Activated CD8-positive, alpha-beta memory T cell treated with anti-CD3 and anti-CD28 coated beads, Interleukin-2, amount 50 U/mL, for 48 hours (primary cell): ENCODE measurements around the gene SGK1.

Source experiments
- DNase-seq: peaks from one replicate; pipeline ENCODE4 v3.0.0-alpha.2; 2020

SGK1 gene

GRCh38 chr6:134165561-134166201, 152.2 kb downstream of the SGK1 start:
- DNase-seq, result no peak

GRCh38 chr6:134164300-134164699, 153.6 kb downstream of the SGK1 start:
- no peak for DNase-seq

- no peak for DNase-seq
Observed at GRCh38 chr6:134162932-134163331, 155.0 kb downstream of the SGK1 start.

DNA sequence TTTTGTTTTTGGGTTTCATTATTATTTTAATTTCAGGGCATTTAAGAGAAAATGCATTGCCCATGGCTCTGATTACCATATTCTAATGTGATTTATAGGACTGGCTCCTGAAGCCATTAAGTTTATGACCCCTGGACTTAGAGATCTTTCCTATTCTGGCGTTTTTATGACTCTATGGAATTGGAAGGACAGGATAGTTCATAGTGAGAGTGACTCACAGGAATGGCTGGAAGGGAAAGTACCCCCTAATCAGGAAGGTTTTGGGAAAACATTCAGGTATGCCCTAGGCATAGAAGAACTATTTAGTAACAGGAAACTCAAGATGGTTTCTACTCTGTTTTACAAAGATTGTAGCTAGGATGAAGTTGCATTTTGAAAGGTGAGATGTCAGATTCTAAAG, 156.9 kb downstream of the SGK1 start:
- no peak for DNase-seq

DNA sequence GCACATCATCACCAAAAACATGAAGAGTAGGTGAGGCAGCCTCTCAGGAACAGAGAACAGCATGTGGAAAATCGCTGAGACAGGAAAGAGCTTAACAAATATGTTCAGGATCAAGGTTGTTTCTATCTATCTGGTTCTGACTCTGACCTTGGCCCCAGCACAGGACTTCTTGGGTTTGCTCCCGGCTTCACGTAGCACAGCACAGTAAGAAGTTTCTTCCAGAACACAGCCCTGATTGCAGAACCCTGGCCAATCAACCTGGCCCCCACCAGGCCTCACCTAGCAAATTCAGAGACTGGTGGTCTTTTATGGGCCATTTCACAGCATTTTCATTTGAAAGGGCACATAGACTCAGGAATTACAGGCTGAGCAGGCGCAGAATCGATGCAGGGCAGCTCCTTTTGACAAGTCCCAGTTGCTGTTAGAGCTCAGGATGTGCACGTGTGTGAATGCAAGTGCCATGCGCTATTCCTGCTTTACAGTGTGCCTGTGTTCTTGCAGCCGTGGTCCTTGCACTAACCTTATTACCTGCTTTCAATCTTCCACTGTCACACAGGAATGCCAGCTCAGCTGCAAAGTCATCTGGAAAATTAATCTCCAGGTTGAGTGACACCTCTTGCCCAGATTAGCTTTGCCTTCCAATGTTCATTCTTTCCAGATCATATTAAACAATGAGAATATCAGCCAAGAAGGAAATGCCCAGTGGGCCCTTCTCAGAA, 165.0 kb downstream of the SGK1 start:
- no peak for DNase-seq

DNA sequence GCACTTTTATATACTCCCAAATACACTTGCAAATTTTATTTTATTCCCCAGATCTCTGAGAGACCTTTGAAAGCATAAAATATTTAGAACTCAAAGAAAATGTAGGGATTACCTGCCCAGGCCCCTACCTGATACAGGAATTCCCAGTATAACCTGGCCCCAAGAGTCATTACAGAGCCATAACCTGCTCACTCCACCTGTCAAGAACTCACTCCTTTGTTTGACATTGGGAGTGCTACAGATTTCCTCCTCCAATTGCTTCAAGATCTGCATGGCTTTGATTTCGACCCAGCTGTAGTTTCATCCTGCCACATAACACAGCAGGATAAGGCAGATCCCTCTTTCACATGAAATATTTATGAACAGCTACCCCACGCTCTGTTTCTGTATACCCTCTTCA, 169.3 kb downstream of the SGK1 start:
- no peak for DNase-seq

DNA sequence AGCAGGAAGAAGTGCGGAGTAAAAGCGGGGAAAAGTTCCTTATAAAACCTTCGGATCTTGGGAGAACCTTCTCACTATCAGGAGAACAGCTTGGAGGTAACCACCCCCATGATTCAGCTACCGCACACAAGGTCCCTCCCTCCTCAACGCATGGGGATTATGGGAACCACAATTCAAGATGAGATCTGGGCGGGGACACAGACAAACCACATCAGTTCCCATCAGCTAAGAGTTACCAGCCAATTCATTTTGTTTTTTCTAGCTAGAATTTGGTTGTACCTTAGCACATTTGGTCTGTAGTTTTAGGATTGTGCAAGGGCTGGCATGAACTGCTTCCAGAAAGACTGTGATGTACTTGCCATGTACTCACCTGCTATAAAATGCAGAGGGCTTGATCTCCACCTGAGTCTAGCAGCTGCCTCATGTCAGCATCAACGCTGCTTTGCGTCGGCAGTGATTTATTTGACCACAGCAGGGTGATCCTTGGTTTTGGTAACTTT, 170.8 kb downstream of the SGK1 start:
- DNase-seq, result no peak

DNA sequence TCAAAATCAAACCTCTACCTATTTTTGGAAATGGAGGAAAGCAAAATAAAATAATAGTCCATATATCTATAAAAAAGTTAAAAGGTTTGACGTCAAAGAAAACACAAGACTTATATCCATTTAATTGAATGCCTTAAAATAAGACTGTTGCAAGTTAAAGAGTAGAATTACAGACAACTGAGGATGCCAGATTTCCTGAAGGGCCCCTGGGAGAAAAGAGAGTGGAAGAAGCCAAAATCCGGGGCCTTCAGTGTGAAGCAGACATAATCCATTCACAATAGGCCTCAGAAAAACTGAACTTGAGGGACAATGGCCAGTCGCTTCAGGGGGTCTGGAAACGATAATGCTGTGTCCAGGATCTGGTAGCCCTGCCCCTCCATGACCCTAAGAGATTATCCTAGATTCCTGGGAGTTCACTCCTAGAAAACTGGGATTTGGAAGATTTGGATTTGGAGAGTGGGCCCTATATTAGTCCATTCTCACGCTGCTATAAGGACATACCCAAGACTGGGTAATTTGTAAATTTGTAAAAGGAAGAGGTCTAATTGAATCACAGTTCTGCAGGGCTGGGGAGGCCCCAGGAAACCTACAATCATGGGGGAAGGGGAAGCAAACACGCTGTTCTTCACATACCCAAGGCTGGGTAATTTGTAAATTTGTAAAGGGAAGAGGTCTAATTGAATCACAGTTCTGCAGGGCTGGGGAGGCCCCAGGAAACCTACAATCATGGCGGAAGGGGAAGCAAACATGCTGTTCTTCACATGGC, 171.5 kb downstream of the SGK1 start:
- DNase-seq, result no peak

- DNase-seq, result no peak
Observed at GRCh38 chr6:134145786-134146185, 172.1 kb downstream of the SGK1 start.

- no peak for DNase-seq
Observed at GRCh38 chr6:134138226-134138975, 179.5 kb downstream of the SGK1 start.

GRCh38 chr6:134134654-134135053, 183.3 kb downstream of the SGK1 start:
- no peak for DNase-seq

- no peak for DNase-seq
Observed at GRCh38 chr6:134132494-134133141, 185.3 kb downstream of the SGK1 start.

GRCh38 chr6:134131530-134132139, 186.3 kb downstream of the SGK1 start:
- DNase-seq, result no peak

- DNase-seq, result no peak
Observed at GRCh38 chr6:134128146-134128545, 189.8 kb downstream of the SGK1 start.

DNA sequence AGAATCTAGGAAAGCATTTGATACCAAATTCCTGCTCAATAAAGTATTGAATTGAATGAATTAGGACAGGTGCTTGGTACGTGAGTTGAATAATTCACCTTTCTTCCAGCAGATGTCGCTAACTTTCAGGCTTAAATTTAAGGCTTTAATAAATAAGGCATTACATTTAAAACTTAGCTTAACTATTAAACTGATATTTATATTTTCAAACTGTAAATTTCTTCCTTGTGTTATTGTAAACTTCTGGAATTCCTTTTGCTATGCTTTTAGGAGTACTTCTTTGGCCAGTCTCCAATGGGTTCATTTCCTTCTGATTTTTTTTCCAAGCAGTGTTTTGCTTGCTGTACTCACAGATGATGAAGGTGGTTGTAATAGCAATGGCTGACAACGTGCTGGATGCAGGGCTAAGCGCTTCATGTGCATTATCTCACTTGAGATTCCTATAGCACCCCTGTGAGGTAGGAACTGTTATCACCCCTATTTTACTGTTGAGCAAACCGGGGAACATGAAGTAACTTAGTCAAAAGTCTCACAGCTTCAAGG, 194.2 kb downstream of the SGK1 start:
- no peak for DNase-seq

GRCh38 chr6:134122775-134123174, 195.1 kb downstream of the SGK1 start:
- DNase-seq, result no peak

GRCh38 chr6:134119486-134119885, 198.4 kb downstream of the SGK1 start:
- no peak for DNase-seq
